Activated T-helper 1 cell treated with Interleukin-2 at 50 U/mL for 16 hours (primary cell): ENCODE data around the gene LPP.
"Not testable (repeated sequence)": the region's sequence is repeated elsewhere in the genome, so short reads cannot be mapped to it uniquely, and the experiment has no call there.

ENCODE experiments used
- DNase-seq: peaks from one replicate; pipeline ENCODE4 v3.0.0-alpha.2; 2020; ENCODE audit warnings: low read depth

Gene LPP, protein sequence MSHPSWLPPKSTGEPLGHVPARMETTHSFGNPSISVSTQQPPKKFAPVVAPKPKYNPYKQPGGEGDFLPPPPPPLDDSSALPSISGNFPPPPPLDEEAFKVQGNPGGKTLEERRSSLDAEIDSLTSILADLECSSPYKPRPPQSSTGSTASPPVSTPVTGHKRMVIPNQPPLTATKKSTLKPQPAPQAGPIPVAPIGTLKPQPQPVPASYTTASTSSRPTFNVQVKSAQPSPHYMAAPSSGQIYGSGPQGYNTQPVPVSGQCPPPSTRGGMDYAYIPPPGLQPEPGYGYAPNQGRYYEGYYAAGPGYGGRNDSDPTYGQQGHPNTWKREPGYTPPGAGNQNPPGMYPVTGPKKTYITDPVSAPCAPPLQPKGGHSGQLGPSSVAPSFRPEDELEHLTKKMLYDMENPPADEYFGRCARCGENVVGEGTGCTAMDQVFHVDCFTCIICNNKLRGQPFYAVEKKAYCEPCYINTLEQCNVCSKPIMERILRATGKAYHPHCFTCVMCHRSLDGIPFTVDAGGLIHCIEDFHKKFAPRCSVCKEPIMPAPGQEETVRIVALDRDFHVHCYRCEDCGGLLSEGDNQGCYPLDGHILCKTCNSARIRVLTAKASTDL

DNA sequence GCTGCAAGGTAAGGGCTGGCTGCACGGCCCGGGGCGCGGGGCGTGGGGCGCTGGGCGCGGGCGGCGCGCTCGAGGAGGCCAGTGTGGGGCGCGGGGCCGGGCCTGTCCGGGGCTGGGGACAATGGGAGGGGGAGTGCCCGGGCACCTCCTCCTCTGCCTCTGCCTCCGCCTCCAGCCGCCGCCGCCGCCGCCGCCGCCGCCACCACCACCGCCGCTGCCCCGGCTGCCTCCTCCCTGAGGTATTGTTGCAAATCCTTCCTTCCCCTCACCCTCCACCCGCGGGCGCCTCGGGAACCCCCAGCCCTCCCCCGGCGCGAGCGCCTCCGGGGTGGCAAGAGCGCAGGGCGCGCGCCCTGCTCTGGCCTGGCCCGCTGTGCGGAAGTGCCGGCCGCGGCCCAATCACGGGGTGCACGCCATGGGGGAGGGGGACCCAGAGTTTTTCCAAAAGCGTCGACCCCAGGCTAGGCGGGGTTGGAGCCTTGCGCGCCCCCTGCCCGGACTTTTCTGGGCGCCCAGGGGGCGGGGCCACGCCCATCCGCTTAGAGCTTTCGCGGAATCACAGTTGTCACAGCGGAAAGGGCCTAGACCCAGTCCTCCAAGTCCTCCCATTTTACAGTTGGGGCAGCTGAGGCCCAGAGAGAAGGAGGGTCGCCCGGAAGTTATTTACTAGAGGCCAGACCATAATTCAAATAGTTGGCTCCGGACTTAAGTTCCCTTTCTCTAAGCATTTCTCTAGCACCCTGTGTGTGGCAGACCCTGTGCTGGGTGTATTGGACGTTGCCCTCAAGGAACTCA lies at the start of gene LPP:
TSS of gene LPP (plus strand) at position 144 of the 795 bp plus-strand sequence. CDS start 251,964 bp downstream, outside the sequence.
- peak; percentile 66 for DNase-seq

GRCh38 chr3:188106006-188106405 lies 48.0 kb upstream of the LPP start:
- no peak for DNase-seq

GRCh38 chr3:188106454-188106853 lies 47.5 kb upstream of the LPP start:
- DNase-seq = no peak

DNA sequence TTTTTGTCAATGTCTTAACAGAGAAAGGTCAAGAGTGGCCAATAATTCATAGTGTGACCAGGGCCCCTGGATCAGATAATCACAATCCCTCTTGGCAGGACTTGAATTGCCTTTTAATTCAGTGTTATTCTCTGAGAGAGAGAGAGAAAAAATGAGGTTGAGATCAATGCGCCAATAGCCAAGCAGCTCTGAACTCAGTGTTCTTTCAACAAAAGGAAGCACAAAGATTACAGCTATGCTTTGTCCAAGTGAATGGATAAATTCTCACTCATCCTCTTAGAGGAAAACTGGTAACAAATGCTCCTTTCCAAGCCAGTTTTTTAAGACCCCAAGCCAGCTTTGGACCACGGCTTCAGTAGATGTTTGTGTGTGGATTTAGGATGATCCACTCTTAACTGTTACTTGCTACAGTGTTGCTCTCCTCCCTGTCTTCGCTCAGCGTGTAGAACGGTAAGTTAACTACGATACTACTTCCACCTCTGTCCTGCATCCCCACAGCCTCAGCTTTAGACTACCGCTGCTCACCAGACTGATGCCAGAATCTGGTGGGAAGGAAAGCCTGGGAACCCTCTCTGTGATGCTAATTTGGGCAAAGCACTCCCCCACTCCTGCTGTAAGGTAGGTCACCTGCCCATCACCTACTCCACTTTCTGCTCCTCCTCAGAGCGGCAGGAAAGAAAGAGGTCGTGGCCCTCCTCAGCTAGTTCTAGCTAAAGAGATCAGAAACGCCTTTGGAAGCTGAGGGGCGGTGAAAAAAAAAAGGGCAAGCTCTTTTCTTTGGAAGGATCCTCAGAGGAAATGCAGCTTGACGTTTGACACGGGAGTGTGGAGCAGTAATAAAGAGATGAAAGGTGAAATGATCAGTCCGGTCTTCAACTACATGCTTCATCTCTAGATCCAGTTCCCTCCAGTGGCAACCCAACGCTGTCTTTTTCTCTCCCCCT lies 46.8 kb upstream of the LPP start:
- DNase-seq = no peak

DNA sequence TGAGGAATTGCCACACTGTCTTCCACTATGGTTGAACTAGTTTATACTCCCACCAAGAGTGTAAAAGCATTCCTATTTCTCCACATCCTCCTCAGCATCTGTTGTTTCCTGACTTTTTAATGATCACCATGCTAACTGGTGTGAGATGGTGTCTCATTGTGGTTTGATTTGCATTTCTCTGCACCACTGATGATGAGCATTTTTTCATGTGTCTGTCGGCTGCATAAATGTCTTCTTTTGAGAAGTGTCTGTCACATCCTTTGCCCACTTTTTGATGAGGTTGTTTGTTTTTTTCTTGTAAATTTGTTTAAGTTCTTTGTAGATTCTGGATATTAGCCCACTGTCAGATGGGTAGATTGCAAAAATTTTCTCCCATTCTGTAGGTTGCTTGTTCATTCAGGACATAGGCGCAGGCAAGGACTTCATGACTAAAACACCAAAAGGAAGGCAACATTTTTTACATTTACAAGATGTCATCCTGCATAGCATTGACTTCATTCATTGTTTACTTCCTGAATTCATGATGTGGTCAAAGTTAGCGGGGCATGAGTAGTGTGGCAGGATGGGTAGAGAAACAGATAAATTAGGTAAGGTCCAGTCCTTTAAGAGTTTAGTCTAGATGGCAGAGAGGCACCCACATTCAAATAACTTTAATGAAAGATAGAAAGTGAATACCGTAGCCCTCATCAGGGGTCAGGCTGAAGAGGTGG lies 45.1 kb upstream of the LPP start:
- DNase-seq = no peak

DNA sequence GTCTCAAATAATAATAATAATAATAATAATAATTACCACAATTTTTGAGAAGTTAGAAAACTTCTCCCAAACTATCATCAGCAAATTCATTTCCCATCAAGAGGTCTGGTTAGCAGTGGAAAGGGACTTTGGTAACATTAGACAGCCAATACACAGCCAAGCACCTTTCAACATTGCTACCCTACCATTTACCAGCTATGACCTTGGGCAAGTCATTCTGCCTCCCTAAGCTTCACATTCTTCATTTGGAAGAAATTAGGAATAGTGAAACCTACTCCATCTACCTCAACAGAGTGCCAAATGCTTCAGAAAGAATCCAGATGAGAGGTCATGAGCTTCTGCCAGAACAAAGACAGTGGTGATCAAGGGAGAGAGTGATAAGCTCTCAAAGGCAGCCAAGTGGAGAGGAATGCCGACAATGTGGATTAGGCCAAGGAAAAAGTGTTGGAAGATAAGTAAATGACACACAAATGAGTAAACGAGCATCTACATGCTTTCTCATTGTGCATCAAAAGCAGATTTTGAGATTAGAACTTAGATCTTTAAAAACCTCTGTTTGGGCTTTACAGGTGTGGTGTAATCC lies 42.9 kb upstream of the LPP start:
- no peak for DNase-seq

DNA sequence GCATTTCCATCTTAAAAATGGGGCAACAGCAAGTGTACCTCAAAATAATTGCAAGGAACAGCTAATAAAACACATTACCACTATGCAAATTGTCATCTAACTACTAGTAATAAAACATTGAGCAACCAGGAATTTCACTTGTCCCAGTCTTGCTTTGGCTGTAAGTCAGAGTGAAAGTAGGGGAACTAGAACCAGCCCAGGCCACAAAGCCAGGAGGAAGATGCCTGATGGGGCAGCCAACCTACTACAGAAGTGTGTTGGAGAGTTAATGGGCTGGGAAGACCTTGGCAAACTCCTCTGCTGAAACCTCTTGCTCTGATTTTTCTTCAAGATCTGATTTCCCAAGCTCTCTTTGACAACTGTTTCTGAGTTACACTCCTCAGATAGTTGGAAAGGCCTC lies 40.2 kb upstream of the LPP start:
- DNase-seq = no peak

DNA sequence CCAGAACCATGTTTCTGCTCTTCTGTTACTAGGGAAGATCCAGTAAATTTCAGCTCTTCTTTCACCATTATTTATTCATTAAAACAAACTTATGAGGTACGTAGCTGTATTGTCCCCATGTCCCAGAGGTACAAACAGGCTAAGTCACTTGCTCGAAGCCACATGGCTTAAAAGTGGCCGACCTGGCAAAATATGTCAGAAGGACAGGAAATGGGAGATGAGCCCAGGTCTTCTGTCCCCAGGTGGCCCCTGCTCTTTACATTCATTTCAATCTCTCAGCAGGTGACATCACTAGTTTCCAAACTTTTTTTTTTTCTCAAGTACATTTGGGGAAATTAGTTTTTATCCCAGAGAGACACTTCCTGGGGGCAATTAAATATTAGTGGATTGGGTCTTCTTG lies 34.1 kb upstream of the LPP start:
- DNase-seq = no peak

DNA sequence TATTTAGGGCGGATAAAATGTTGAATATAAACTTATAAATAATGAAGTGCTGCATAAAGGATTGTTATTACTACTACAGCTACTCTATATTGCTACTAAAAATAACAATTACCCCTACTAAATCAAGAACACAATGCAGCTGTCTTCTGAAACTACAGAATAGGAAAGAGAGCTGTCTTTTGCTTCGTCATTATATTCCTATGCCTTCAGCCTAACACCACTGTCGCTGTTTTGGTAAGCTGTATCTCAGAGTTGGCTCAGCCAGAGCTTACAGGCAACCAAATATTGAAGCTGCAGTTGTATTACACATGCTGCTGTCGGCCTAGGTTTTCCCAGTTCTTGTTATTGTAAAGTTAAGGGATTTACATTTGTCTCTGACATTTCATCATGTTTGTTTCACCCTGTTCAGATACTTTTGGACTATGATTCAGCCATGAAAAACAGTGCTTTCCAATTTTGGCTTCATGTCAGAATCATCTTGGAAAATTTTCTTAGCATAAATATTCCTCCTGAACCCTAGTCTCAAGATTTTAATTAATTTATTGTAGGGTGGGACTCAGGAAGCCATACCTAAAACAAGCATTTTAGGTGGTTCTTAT lies 31.3 kb upstream of the LPP start:
- no peak for DNase-seq

DNA sequence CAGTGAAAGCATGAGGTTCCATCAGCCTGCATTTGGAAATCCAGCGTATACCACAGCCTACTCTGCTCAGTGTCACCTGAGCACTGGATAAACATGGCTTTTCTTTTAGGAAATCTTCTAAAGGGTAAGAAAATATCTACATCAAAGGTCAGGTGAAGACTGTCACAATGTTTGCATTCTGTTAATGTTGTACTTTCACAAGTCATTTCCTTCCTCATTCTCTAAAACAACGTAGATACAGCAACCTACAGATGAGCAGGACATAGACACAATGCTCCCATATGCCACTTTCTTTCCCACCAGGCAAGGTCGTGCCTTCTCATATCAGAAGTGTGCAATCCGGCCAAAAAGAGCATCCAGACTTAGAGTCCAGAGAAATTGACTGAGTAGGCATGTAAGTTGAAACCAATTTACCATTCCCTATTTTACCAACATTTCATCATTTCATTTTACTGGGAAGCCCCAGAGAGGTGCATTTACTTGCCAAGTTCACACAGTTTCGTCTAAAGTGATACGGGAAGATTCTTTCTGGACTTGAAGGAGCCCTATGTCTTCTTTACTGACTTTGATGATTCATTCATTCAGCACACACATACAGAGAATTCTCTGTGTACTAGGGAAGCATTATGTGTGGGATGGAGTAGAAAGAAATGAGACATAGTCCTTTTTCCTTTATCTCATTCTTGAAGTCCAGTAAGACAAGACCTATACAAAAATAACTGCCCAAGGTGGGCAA lies 30.6 kb upstream of the LPP start:
- no peak for DNase-seq

DNA sequence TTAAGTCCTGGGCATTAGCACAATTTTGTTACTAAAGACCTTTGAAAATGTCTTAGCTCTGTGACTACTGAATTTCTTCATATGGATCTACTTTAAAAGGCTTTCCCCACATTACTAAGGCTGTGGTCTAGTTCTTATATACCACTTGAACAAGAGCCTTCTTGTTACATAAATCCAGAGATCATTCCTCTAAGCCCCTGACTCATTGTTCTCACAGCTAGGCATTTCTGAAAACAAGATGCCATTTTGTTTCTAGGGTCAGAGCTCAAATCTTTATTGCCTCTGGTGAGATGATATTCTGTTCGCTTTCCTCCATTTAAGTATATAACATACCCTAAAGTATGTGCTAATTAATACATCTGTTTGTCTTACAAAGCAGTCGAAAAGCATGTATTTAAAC lies 29.8 kb upstream of the LPP start:
- DNase-seq = no peak

DNA sequence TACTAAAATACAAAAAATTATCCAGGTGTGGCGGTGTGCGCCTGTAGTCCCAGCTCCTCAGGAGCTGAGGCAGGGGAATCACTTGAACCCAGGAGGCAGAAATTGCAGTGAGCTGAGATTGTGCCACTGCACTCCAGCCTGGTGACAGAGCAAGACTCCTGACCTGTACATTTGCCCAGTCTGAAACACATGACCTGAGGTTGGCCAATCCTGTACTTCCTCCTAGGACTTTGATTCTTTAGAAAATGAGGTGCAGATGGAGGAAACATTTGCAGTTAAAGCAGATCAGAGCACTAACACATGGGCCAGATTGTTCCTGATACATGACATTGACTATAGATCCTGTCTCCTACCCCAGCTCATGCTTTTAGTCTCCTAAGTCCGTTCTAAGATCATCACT lies 28.9 kb upstream of the LPP start:
- DNase-seq = no peak

DNA sequence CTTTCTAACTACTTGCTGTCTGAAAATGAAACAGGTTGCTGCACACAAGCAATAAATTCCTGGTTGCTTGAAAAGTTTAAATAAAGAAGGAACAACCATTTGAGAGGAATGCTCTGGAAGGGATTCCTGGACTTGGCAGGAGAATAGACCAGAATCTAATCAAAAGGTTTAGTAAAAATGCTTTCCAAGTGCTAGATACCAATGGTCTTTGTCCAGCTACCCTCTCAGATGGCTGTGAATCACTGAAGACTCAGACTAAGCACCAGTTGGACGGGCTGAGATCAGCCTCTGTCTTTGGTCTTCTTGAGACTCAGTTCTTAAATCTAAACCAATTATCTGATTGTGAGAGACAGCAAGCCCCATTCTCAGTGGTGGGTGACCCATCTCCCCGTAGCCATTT lies 27.7 kb upstream of the LPP start:
- DNase-seq = no peak

DNA sequence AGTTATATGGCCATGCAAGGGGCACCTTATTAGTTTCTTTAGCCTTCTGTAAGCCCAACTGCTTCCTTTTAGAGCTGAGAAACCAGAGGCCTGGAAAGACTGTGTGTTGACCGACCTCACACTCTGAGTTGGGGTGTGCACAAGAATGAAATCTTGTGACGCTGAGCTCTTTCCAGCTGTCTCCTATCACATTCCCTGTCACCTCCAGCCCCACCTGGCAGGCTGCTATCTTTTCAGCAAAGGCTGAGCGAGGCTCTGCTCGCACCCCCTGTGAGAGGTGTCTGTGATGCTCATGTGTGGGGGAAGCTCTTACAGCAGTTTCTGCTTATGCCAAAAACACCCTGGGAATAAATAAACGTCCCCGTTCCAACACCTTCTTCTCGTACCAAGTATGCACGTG lies 27.0 kb upstream of the LPP start:
- DNase-seq = no peak

- DNase-seq = no peak
Measured at GRCh38 chr3:188128905-188129304, 25.1 kb upstream of the LPP start.

DNA sequence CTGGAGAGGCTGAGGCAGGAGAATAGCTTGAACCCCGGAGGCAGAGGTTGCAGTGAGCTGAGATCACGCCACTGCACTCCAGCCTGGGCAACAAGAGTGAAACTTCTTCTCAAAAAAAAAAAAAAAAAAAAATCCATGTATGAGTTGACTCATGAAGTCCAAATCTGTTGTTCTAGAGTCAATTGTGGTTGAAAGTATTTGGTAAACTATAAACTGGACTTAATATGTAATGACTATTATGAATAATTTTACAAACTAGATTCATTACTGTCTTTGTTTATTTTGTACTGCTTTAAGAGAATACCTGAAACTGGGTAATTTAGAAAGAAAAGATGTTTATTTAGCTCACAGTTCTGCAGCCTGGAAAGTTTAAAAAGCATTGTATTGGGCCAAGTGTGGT lies 22.9 kb upstream of the LPP start:
- not testable (repeated sequence) for DNase-seq

- no peak for DNase-seq
Measured at GRCh38 chr3:188133219-188133618, 20.7 kb upstream of the LPP start.

DNA sequence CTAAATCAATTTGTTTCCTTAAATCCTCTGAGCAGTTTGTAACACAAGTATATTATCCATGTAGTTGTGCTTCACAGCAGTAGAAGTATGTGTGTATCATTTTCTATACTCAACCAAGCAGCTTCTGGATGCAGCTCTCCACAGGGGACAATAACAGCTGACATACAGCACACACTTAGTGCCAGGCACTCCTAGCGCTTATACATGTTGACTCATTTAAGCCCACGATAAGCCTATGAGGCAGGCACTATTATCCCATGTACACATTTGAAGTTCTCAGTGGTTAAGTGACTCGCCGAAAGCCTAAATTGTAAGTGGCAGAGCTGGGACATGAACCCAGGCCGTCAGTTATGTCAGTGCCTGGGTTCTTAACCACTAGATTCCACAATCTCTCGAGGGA lies 20.3 kb upstream of the LPP start:
- no peak for DNase-seq

DNA sequence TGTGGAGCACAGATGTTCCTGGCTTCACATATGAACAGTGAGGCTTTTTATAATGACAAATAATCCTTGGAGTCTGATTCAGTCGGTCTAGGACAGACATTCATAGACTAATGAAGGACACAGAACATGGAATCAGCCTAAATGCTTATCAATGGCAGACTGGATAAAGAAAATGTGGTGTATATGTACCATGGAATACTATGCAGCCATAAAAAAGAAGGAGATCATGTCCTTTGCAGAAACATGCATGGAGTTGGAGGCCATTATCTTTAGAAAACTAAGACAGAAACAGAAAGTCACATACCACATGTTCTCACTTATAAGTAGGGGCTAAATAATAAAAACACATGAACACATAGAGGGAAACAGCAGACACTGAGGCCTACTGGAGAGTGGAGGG lies 19.9 kb upstream of the LPP start:
- no peak for DNase-seq

GRCh38 chr3:188134856-188135255 lies 19.1 kb upstream of the LPP start:
- DNase-seq = no peak
